ENCODE measurements around the gene XPO4. TPM values are rescaled to one million over a fixed set of nuclear protein-coding genes. Genes with fewer than 3 reads are reported as not detected.

The XPO4 gene
- total RNA-seq, 1 experiment from 2014 or later = 34.1 TPM

DNA sequence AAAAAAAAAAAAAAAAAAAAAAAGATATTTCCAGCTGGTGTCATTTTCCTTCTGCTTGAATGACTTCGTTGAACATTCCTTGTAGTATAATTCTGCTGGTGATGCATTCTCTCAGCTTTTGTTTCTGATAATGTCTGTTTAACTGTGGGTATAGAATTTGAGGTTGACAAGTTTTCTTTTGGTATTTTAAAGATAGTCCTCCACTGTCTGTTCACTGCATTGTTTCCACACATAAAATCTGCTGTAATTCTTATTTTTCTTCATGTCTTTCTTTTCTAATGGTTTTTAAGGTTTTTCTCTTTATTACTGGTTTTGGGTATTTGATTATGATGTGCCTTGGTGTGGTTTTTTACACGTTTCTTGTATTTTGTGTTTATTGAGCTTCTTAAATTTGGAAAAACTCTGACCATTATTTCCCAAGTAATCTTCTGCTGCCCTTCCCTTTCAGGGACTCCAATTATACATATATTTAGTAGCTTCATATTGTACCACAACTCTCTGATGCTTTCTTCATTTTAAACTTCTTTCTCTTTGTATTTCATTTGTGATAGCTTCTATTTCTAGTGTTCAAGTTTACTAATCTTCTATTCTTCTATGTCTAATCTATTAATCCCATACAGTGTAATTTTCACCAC lies 135.1 kb downstream of the XPO4 start:
- Histone ChIP-seq H3K27ac (ENCODE audit: insufficient read length, low read depth, low read length) (no peak overlapping the region), H4K20me1 (ENCODE audit: control insufficient read depth, insufficient read depth, insufficient read length) (no peaks in the 10 kb centered on the region), H4K5ac (ENCODE audit: insufficient read length, low read depth, low read length) (no peak overlapping the region), H3K4me1 (ENCODE audit: insufficient read depth, low read length) (no peaks in the 10 kb centered on the region), H3K27me3 (ENCODE audit: insufficient read depth, low read length) (no peaks in the 10 kb centered on the region), H4K8ac (replicated peaks; ENCODE audit: insufficient read length, low read depth, low read length) (no peak overlapping the region), H4K91ac (ENCODE audit: insufficient read length, low read depth, low read length) (no peak overlapping the region), H2AK5ac (ENCODE audit: insufficient read length, low read length) (no peak overlapping the region), H3K4me2 (ENCODE audit: insufficient read depth, insufficient read length, low read length) (no peak overlapping the region), H3K79me2 (ENCODE audit: insufficient read depth, low read length) (no peaks in the 10 kb centered on the region), H2BK12ac (ENCODE audit: insufficient read length, low read depth, low read length) (no peak overlapping the region), H3T11ph (ENCODE audit: low read length) (no peak overlapping the region), H3K9me3 (ENCODE audit: control insufficient read depth, low read depth, low read length) (no peaks in the 10 kb centered on the region), H3K18ac (ENCODE audit: insufficient read length, low read depth, low read length) (no peak overlapping the region), H3K23ac (ENCODE audit: insufficient read length, low read depth, low read length) (no peak overlapping the region), H3K56ac (ENCODE audit: insufficient read length, low read depth, low read length) (no peak overlapping the region), H2BK15ac (ENCODE audit: low read depth, low read length) (no peak overlapping the region), H3K4ac (ENCODE audit: low read depth, low read length) (no peak overlapping the region), H2BK5ac (ENCODE audit: insufficient read length, low read length) (no peak overlapping the region), H2AFZ (ENCODE audit: low read length) (no peak overlapping the region), H2BK120ac (ENCODE audit: low read depth, low read length, poor library complexity, severe bottlenecking) (no peak overlapping the region), H3K23me2 (ENCODE audit: insufficient read length, low read depth, low read length, poor library complexity, severe bottlenecking) (no peaks in the 10 kb centered on the region), H3K79me1 (ENCODE audit: insufficient read depth, low read depth, low read length, poor library complexity, severe bottlenecking) (no peaks in the 10 kb centered on the region), H3K14ac (ENCODE audit: insufficient read depth, low read length) (no peak overlapping the region), H3K9ac (ENCODE audit: extremely low read depth, insufficient read length, low read length) (no peak overlapping the region), H2BK20ac (ENCODE audit: low read depth, low read length, poor library complexity, severe bottlenecking) (no peak overlapping the region)
- Mint-ChIP-seq H3K36me3 (ENCODE audit: insufficient read depth in 1 of 3, low read depth in 3 of 3) (peaks cover 23 to 40% (median 24%) of the 10 kb centered on the region in 3 experiments), H3K4me1 (peaks cover 10 to 13% of the 10 kb centered on the region in 2 experiments), H3K4me3 (no peak overlapping the region), H3K27ac (no peak overlapping the region), H3K9me3 (peaks cover 19 to 28% of the 10 kb centered on the region in 2 experiments), H3K27me3 (ENCODE audit: low read depth) (peaks cover 2% of the 10 kb centered on the region; the same call in 1 of the 2 replicates)
- WGBS (ENCODE audit: extremely low coverage, insufficient read length, low lambda C conversion rate) = no CpG with 5 or more reads among the region's 2 CpGs
- TF ChIP-seq CTCF (conservative IDR thresholded peaks at IDR 0.05) = no peak
- DNase-seq = no peak

Measured in H9 (cell line).